Urothelium cell line (cell line): ENCODE results near the gene GPR137C.

ENCODE experiments used
- DNase-seq: peaks from one replicate; pipeline ENCODE4 v3.0.0; 2011; ENCODE audit warnings: low spot score, mixed read lengths
- FAIRE-seq: peaks from 2 replicates; lab custom pipeline; 2011; peaks lifted over from hg19 to GRCh38; lab: Jason Lieb, UNC

GPR137C gene

DNA sequence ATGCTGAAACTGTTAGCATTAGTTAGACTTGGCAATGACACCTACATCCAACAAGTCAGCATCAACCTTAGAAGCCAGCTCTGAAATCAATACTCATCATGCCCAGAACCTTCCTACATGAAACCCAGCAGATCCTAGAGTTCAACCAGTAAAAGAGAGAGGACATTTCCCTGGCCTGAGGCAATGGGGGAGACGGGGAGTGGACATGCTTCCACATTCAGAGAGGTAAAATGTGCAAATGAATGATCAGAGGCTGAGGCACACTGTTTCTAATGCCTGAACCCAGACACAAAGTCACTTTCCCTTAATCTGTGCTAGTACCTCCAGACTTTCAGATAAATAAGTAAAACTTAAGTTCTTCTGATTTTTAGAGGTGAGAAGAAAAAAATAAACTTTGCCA is 108.2 kb downstream of the GPR137C start:
- DNase-seq: no peak
- FAIRE-seq: peak; percentile 23

GRCh38 chr14:52661314-52661713 is 108.7 kb downstream of the GPR137C start:
- FAIRE-seq (peak; percentile 88), DNase-seq (no peak)

DNA sequence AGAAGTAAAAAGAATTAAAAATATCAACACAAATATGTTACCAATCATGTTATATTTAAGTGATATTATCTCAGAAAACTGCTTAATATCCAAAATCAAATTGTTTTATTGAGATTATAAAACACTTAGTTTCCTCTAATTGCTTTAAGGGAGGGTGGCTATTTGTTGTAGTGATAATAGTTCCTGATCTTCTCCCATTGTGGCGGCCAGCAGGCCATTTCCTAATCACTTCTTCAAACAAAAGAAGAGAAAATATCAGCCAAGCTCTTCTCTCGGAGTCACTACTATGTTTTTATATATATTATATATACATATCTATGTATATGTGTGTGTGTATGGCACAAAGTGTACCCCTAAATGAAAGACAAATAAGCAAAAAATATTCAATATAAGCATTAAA is 111.2 kb downstream of the GPR137C start:
- FAIRE-seq: no peak
- no peak for DNase-seq

DNA sequence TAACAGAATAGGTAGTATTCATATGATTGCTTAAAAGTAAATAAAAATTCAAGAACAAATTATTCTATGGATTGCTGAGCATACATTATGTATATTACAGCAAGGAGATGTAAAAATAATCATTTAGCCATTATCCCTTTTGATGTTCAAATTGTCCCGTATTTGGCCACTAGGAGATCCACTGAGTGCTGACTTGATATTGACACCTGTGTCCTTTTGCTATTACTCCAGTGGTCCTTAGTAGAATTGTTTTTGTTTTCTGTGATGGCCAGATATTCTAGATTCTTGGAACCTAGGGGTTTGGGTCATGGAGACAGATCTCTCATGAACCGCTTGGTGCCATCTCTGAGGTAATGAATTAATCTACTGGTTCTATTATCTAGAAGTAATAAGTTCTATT is 126.0 kb downstream of the GPR137C start:
- FAIRE-seq (no peak), DNase-seq (peak; percentile 27)

DNA sequence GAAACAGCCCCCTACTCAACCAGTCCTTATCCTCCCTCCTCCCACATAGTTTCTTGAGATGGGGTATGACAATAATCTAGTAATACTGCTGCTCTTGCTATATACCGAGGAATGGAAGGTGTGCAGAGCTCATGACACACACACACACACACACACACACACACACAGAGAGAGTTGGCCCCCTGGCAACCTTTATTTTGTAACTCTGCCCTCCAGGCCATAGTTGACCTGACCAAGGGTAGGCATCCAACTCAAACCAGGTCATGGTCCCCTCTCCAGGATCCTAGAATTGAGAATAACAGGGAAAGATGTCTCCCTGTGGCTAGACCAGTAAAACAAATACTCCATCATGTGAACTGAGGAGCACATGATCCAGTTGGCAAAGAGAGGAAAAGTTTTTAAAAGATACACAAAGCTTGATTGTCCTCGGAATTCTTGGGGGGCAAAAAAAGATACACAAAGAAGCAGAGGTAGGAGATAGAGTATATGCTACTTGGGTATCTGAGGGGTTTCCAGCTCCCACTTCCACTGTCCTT is 131.4 kb downstream of the GPR137C start:
- FAIRE-seq (peak; percentile 46), DNase-seq (no peak)

DNA sequence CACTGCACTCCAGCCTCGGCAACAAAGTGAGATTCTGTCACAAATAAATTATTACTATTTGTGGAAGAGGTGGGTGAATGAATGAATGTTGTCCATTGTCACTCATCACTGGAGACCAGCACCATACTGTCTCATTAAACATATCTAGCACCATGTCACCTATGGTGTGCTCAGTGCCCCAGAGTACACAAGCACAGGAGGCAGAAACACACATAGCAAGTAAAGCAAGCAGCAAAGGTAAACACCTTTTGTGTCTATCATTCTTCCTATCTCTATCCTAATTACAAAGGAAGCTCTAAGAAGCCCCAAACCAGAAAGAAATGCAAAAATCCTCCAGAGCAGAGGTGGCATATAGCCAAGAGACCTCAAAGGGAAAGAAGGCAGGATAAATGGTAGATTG is 133.5 kb downstream of the GPR137C start:
- peak; percentile 32 for FAIRE-seq
- no peak for DNase-seq
